Ovary (tissue), 9 donors: ENCODE data around the gene TMEM86B. TPM values are rescaled to one million over a fixed set of nuclear protein-coding genes. Genes with fewer than 3 reads are reported as not detected.
"Not testable (repeated sequence)": the region's sequence is repeated elsewhere in the genome, so short reads cannot be mapped to it uniquely, and the experiment has no call there.

Experiments used
- DNase-seq, 5 donors: peaks; one replicate each; pipeline ENCODE4 v3.0.0-alpha.2; 2019 to 2020
- H3K27ac ChIP-seq, 2 donors: fragments of 200-600 bp; one replicate each; pipeline versions ENCODE4 v1.5.1 to v1.8.0; 2019 to 2022
- H3K27me3 ChIP-seq: fragments of 200-600 bp; one replicate; pipeline ENCODE4 v1.8.0; 2022
- H3K36me3 ChIP-seq: fragments of 200-600 bp; sonication (generic); one replicate; pipeline ENCODE4 v1.5.1; 2019
- H3K4me1 ChIP-seq: one replicate; pipeline ENCODE4 v1.8.1; 2013; ENCODE audit warnings: mild to moderate bottlenecking, moderate library complexity; ENCODE audit not compliant: insufficient read depth
- H3K4me3 ChIP-seq: fragments of 200-600 bp; sonication (generic); one replicate; pipeline ENCODE4 v1.5.1; 2017
- H3K9me3 ChIP-seq, 2 donors: fragments of 200-600 bp in 1 of 2; sonication (generic) in 1 of 2; one replicate each; pipeline versions ENCODE4 v1.5.1 to v1.8.1; 2013 to 2019; ENCODE audit warnings: mild to moderate bottlenecking in 1 of 2, moderate library complexity in 1 of 2
- CTCF ChIP-seq, 3 donors: fragments of 450-650 bp in 2 of 3; fragments of 200-600 bp in 1 of 3; IDR thresholded peaks; one replicate each; pipeline versions ENCODE4 v1.5.1 to v1.8.0; 2016 to 2022; ENCODE audit warnings: antibody characterized with exemption in 3 of 3, mild to moderate bottlenecking in 1 of 3
- EP300 ChIP-seq: sonication (generic); formaldehyde crosslinking; IDR thresholded peaks from one replicate; pipeline ENCODE4 v1.6.1; 2017; ENCODE audit warnings: antibody characterized with exemption
- POLR2A ChIP-seq: fragments of 450-650 bp; IDR thresholded peaks from one replicate; pipeline ENCODE4 v1.6.1; 2017; ENCODE audit warnings: antibody characterized with exemption, mild to moderate bottlenecking, moderate library complexity
- WGBS, 3 donors: extraction: QIAGEN DNeasy Blood & Tissue Kit in 1 of 3; methylation state at CpG; one replicate each; pipeline versions ENCODE4 v1.1.5 to v1.1.7; 2013 to 2017; 5-methylcytosine and 5-hydroxymethylcytosine counted together
- intact Hi-C, 4 donors: fragments of 100-400 bp; cut with DNase I; formaldehyde crosslinking; loops; one replicate each; pipeline versions ENCODE4 v1.11.0 to v1.15.1; 2022 to 2023
- polyA plus RNA-seq, 2 donors: library from polyadenylated mRNA; stranded (reverse); fragments of 200-250 nt in 1 of 2; fragments of 350-450 nt in 1 of 2; fragmentation: Illumina TruSeq in 1 of 2; extraction: RNeasy Lipid Tissue Mini Kit (QIAGEN cat#74804) in 1 of 2; gene quantifications; one replicate each; pipeline ENCODE4 v1.2.3, GENCODE V29; 2013 to 2014
- total RNA-seq, 7 donors: library from RNA; depleted of rRNA in 2 of 7; stranded (reverse); fragments of >200 nt in 2 of 7; fragmentation: NEBNext Ultra II Directional in 3 of 7; extraction: Animal tissue kit (Norgen Biotek cat#: 25700) in 3 of 7; gene quantifications; one replicate each; pipeline versions ENCODE4 v1.1.0 to v1.2.4, GENCODE V29; 2016 to 2023
- donor health status: DM: no; HTN: no; CAD: no; lungs with moderate emphysema.
- donor health status: DM: no; HTN: no; CAD: no.
- donor health status: Bipolar disorder and iron deficiency.
- donor health status: DM: yes; HTN: yes; CAD: no.
- donor health status: DM: no; HTN: no; CAD: no.
- donor health status: DM: yes; HTN: yes; CAD: no.

TMEM86B gene
- total and polyA plus RNA-seq, 9 donors: 2.6 to 4.9 (median 3.4) TPM; not detected in 1

- no peak for DNase-seq
- Histone ChIP-seq H3K4me1 (no peaks in the 10 kb centered on the region), H3K36me3 (no peaks in the 10 kb centered on the region), H3K27ac (no peak overlapping the region), H3K9me3 (no peaks in the 10 kb centered on the region), H3K27me3 (no peaks in the 10 kb centered on the region), H3K4me3 (no peak overlapping the region)
- intact Hi-C loops: no loop called here
- 86 to 90% (median 90%) methylated on average over 7 of the region's 7 CpGs for WGBS, 3 donors
- TF ChIP-seq CTCF (IDR thresholded peaks at IDR 0.05) (no peak), POLR2A (no peak), EP300 (no peak)
Measured at GRCh38 chr19:55225415-55225958, 3.1 kb downstream of the TMEM86B start.

GRCh38 chr19:55224679-55225414 is 3.7 kb downstream of the TMEM86B start:
- 36 to 48% (median 37%) methylated on average over 10 to 11 of the region's 11 CpGs for WGBS, 3 donors
- H3K27me3 ChIP-seq, DNase-seq, H3K36me3 ChIP-seq, H3K9me3 ChIP-seq, H3K4me1 ChIP-seq, intact Hi-C loops, H3K27ac ChIP-seq, H3K4me3 ChIP-seq: not testable (repeated sequence)

GRCh38 chr19:55224038-55224665 is 4.4 kb downstream of the TMEM86B start:
- no peaks in the 10 kb centered on the region for H3K4me1 ChIP-seq
- intact Hi-C loops: no loop called here
- WGBS, 3 donors: 57 to 69% (median 62%) methylated on average over 26 of the region's 26 CpGs
- no peak for DNase-seq
- no peaks in the 10 kb centered on the region for H3K27me3 ChIP-seq
- H3K9me3 ChIP-seq: no peaks in the 10 kb centered on the region
- no peak overlapping the region for H3K4me3 ChIP-seq
- no peak for TF ChIP-seq EP300
- TF ChIP-seq POLR2A: no peak
- H3K36me3 ChIP-seq: no peaks in the 10 kb centered on the region
- H3K27ac ChIP-seq: no peak overlapping the region

- no peaks in the 10 kb centered on the region for H3K27me3 ChIP-seq
- no peaks in the 10 kb centered on the region for H3K9me3 ChIP-seq
- no peaks in the 10 kb centered on the region for H3K36me3 ChIP-seq
- intact Hi-C loops: no loop called here
- WGBS, 3 donors: 68 to 72% (median 70%) methylated on average over 17 of the region's 17 CpGs
- DNase-seq: no peak
- no peak overlapping the region for H3K27ac ChIP-seq
- TF ChIP-seq EP300 (no peak), CTCF (IDR thresholded peaks at IDR 0.05) (no peak), POLR2A (no peak)
- no peaks in the 10 kb centered on the region for H3K4me1 ChIP-seq
- no peak overlapping the region for H3K4me3 ChIP-seq
Measured at GRCh38 chr19:55223291-55224037, 5.1 kb downstream of the TMEM86B start.

GRCh38 chr19:55220525-55220924 is 8.0 kb downstream of the TMEM86B start:
- 67 to 70% (median 68%) methylated on average over 9 of the region's 9 CpGs for WGBS, 3 donors
- intact Hi-C loops: no loop called here

More at GRCh38 chr19:55220525-55220924, 8.0 kb downstream of the TMEM86B start:
- DNase-seq: no peak
- TF ChIP-seq POLR2A: no peak
- TF ChIP-seq EP300: no peak
- no peak for TF ChIP-seq CTCF (IDR thresholded peaks at IDR 0.05)
- no peaks in the 10 kb centered on the region for H3K27me3 ChIP-seq
- H3K36me3 ChIP-seq: no peaks in the 10 kb centered on the region
- H3K27ac ChIP-seq: no peak overlapping the region
- H3K4me1 ChIP-seq: peaks cover 6% of the 10 kb centered on the region
- no peak overlapping the region for H3K4me3 ChIP-seq
- no peaks in the 10 kb centered on the region for H3K9me3 ChIP-seq
